HG03095 (cell line): Measurements from ENCODE around the gene MRGPRG.

Experiments
- ATAC-seq: cut with Tn5 transposase; IDR thresholded peaks from one replicate; pipeline ENCODE4 v1.9.1; 2021; ENCODE audit warnings: moderate library complexity; ENCODE audit not compliant: unreplicated experiment

MRGPRG gene

GRCh38 chr11:3195251-3196160 lies 23.1 kb downstream of the MRGPRG start:
- no peak for ATAC-seq

DNA sequence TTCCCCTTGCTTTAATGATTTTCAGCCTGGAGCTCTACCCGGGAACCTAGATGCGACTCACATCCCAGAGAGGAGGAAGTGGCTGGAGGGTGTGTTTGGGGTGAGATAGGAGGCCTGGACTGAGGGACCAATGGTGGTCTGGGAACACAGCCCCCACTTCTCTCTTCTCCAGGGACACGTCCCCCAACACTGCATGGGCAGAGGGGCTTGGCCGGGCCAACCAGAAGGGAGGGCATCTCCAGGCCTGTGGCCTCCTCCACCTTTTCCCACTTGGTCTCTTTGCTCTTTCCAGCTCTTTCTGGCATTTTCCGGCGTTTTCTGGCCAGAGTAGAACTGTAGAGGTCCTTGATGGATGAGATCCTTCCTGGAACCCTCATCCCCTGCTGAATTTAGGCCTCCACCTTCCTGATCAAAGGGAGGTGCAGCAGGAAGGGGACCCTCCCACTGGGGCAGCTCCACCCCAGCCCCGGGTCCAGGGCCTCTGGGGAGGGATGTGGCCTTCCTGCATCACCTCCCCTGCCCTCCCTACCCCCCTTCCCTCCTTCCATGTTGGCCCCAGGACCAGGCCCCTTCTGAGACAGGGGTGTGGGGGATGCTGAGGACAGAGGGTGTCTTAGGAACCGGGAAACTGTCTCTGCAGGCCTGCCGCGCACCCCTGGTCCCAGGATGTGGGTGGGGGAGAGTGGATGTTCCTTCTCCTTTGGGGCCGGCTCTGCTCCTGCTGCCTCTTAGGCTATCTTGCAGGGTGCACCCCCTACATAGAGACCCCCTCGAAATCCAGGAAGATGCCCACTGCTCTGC lies 24.4 kb downstream of the MRGPRG start:
- no peak for ATAC-seq

- ATAC-seq, result no peak
Measured at GRCh38 chr11:3193373-3194015, 25.1 kb downstream of the MRGPRG start.

- ATAC-seq, result no peak
Measured at GRCh38 chr11:3192511-3193372, 25.9 kb downstream of the MRGPRG start.

DNA sequence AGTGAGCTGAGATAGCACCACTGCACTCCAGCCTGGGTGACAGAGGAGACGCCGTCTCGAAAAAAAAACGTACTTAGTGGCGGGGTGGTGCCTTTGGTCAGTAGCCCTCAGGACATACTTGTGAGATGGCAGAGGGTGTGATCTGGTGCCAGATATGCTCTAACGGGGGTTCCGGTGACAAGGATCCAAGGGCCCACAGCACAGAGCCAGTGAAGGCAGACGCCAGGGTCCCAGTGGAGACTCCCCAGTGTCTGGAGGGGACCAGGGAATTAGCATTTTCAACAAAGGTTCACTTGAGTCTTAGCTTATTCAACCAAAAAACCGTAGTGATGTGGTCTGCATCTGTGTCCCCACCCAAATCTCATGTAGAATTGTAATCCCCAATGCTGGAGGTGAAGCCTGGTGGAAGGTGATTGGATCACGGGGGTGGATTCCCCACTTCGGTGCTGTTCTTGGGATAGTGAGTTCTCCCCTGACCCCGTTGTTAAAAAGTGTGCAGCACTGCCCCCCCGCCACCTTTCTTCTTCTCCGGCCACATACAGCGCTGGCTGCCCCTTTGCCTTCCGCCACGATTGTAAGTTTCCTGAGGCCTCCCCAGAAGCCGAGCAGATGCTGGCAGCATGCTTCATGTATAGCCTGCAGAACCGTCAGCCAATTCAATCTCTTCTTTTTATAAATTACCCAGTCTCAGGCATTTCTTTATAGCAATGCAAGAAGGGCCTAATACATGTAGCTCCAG lies 26.9 kb downstream of the MRGPRG start:
- ATAC-seq, result no peak

DNA sequence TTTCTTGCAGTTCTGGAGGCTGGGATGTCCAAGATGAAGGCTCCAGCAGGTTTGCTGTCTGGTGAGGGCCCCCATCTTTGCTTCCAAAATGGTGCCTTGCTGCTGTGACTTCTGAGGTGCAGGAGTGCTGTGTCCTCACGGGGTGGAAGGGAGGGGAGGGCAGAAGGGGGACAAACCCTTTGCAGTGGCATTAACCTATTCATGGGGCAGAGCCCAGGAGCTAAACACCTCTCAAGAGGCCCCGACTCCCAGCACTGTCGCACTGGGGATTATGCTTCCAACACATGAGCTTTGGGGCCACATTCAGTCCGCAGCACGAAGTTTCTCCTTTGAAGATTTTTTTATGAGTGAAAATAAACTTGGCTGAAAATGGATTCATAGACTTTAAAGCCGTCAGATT lies 28.0 kb downstream of the MRGPRG start:
- no peak for ATAC-seq

GRCh38 chr11:3189886-3190583 lies 28.6 kb downstream of the MRGPRG start:
- ATAC-seq, result no peak

DNA sequence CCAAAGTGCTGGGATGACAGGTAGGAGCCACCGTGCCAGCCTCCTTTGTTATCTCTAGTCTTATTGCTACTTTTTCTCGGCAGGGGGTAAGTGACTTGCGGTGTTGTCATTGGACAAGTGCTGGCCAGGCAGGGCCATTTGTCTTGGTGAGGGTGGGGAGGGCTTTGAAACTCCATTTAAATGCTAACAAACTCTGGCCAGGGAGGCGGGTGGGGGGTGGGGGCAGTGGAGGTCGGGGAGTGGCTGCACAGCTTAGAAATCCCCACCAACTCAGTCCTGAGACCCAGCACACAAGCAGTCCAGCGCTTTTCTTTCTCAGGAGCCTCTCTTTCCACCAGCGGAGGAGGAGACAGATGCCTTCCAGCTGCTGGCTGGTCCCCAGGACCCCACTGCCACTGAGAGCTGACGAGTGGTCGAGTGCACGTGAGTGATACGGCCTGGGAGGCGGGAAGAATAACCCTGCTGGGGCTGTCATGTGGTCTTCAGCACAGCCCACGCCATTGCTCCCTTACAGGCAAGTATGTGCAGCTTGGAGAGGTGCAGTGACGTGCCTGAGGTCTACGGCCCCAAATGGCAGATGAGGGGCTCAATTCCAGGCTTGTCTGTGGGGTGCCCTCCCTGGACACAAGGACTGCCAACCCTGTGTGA lies 29.3 kb downstream of the MRGPRG start:
- no peak for ATAC-seq

DNA sequence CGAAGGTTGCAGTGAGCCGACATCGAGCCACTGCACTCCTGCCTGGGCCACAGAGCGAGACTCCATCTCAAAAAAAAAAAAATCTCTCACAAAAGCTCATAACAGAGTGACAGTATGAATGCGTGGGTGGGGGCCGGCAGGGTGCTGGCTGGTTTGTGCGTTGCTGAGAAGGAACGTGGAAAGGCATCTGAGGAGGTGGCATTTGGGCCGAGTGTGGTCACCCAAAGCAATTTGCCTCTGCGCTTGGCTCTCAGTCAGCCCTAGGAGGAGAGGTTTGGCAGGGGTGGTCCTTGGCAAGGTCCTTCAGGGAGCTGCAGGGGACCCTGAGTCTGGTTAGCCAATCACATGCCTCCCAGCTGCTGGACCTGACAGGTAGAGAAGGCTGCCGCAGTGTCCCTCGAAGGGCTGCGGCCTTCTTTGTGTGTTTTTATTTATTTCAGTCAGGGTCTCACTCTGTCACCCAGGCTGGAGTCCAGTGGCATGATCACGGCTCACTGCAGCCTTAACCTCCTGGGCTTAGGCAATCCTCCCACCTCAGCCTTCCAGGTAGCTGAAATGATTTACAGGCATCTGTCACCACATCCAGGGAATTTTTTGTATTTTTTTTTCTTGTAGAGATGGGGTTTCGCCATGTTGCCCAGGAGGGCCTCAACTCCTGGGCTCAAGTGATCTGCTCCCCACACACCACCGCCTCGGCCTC lies 30.0 kb downstream of the MRGPRG start:
- ATAC-seq, result no peak

- ATAC-seq, result no peak
Measured at GRCh38 chr11:3186166-3186953, 32.3 kb downstream of the MRGPRG start.

GRCh38 chr11:3184732-3185347 lies 33.8 kb downstream of the MRGPRG start:
- no peak for ATAC-seq

GRCh38 chr11:3183523-3183922 lies 35.1 kb downstream of the MRGPRG start:
- ATAC-seq, result no peak

DNA sequence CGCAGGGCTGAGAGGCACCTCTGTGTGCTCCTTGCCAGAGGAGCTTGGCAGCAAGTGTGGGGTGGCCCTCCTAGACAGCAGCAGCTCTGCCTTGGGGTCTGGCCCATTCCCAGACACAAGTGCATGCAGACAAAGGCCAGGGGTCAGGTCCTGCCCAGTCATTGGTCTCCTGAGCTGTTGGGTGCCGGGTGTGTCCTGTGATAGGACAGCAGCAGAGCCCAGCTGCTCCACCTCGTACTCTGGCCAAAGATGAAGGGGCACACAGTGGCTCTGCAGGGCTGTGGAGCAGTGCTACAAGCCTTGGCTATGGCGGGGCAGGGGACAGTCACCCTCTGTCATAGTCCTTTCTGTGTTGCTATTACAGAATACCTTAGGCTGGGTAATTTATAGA lies 36.2 kb downstream of the MRGPRG start:
- ATAC-seq, result no peak

DNA sequence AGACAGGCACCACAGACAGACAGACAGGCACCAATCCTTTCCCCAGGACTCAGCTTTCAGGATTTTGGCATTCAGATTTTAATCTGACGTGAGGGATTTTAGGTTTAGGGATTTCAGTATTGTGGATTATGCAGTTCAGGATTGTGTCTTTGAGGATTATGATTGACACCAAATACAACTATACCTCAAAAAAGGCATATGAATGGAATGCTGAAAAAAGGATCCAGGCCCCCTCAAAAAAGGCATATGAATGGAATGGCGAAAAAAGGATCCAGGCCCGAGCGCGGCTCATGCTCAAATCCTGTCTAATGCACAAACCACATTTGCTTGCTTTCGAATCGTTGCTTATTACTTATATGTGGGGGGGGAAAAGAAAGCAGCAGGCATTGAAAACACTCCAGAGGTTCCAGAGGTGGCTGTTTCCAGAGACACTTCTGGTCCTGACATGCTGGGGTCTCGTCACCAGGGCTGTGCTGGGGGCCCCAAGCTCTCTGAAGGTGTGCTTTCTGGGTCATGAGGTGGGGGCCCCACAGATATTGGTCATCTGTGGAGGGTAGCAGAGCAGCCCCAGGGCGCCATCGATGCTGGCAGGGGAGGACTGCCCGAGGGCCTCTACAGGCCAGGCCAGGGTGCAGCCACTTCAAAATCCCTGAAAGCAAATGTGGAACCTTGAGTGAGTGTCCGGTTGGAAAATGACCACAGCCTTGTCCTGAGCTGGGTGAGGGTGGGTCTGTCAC lies 36.7 kb downstream of the MRGPRG start:
- no peak for ATAC-seq

DNA sequence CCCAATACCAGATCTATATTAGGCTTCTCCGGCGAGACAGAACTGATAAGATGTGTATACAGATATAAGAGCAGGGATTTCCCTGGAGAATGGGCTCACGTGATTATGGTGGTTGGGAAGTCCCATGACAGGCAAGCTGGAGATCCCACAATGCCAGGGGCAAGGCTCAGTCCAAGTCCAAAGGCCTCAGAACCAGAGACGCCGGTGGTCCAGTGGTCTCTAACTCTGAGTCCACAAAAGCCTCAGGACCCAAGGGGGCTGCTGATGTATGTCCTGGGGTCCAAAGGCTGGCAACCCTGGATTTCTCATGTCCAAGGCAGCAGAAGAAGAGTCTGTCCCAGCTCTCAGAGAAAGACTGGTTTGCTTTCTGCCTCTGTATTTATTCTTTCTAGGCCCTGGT lies 37.7 kb downstream of the MRGPRG start:
- ATAC-seq, result no peak

- no peak for ATAC-seq
Measured at GRCh38 chr11:3178349-3178748, 40.3 kb downstream of the MRGPRG start.
